ENCODE data around the gene CHRM5.

Gene CHRM5

GRCh38 chr15:34085746-34086145 lies 117.4 kb downstream of the CHRM5 start:
- H3K4me3 ChIP-seq (ENCODE audit: low read depth, low read length), result no peak overlapping the region
- H3K9me3 ChIP-seq (ENCODE audit: control insufficient read depth, low read length), result no peaks in the 10 kb centered on the region
- no peaks in the 10 kb centered on the region for H3K27me3 ChIP-seq (ENCODE audit: control insufficient read depth, insufficient read depth, low read length)
- TF ChIP-seq CTCF (IDR thresholded peaks at IDR 0.05), result no peak
- H2AFZ ChIP-seq, result no peak overlapping the region
- H3K79me2 ChIP-seq, result no peaks in the 10 kb centered on the region
- no peak overlapping the region for H3K4me2 ChIP-seq (ENCODE audit: low read length)
- H3K9ac ChIP-seq, result no peak overlapping the region
- no peaks in the 10 kb centered on the region for H3K4me1 ChIP-seq
- no peak overlapping the region for H3K27ac ChIP-seq
- no peaks in the 10 kb centered on the region for H3K36me3 ChIP-seq (ENCODE audit: control insufficient read depth, insufficient read depth, low read length)

GRCh38 chr15:34099914-34100313 lies 131.6 kb downstream of the CHRM5 start:
- TF ChIP-seq CTCF (IDR thresholded peaks at IDR 0.05), result no peak
- Histone ChIP-seq H3K4me1 (peaks cover 4% of the 10 kb centered on the region), H3K27ac (no peak overlapping the region), H3K4me2 (ENCODE audit: low read length) (no peak overlapping the region), H3K9me3 (ENCODE audit: control insufficient read depth, low read length) (no peaks in the 10 kb centered on the region), H3K9ac (no peak overlapping the region), H3K79me2 (peaks cover 12% of the 10 kb centered on the region), H3K27me3 (ENCODE audit: control insufficient read depth, insufficient read depth, low read length) (no peaks in the 10 kb centered on the region), H3K4me3 (ENCODE audit: low read depth, low read length) (no peak overlapping the region), H3K36me3 (ENCODE audit: control insufficient read depth, insufficient read depth, low read length) (no peaks in the 10 kb centered on the region), H2AFZ (no peak overlapping the region)

- Histone ChIP-seq H3K27ac (peak within 1 kb of the TSS; percentile 82), H3K79me2 (peaks cover 12% of the 10 kb centered on the region), H3K4me2 (ENCODE audit: low read length) (peak within 1 kb of the TSS; percentile 87), H3K9me3 (ENCODE audit: control insufficient read depth, low read length) (no peaks in the 10 kb centered on the region), H3K4me3 (ENCODE audit: low read depth, low read length) (peak within 1 kb of the TSS; percentile 84), H3K27me3 (ENCODE audit: control insufficient read depth, insufficient read depth, low read length) (no peaks in the 10 kb centered on the region), H2AFZ (peak within 1 kb of the TSS; percentile 89), H3K9ac (peak within 1 kb of the TSS; percentile 37), H3K4me1 (peaks cover 4% of the 10 kb centered on the region), H3K36me3 (ENCODE audit: control insufficient read depth, insufficient read depth, low read length) (no peaks in the 10 kb centered on the region)
- no peak for TF ChIP-seq CTCF (IDR thresholded peaks at IDR 0.05)
Observed at GRCh38 chr15:34101366-34102174, 133.3 kb downstream of the CHRM5 start, which contains the start of the genes EMC7 and PGBD4. Gene EMC7 (minus strand): TSS chr15:34101862. CDS start chr15:34101839, 23 bp downstream. Gene PGBD4 (plus strand): TSS chr15:34102083. CDS start chr15:34102532, 449 bp downstream.

GRCh38 chr15:34102175-34102925 lies 134.1 kb downstream of the CHRM5 start:
- peaks cover 12% of the 10 kb centered on the region for H3K79me2 ChIP-seq
- no peak for TF ChIP-seq CTCF (IDR thresholded peaks at IDR 0.05)
- H3K27me3 ChIP-seq (ENCODE audit: control insufficient read depth, insufficient read depth, low read length), result no peaks in the 10 kb centered on the region
- no peak overlapping the region for H3K9ac ChIP-seq
- H3K27ac ChIP-seq, result peak overlapping the region; percentile 82
- H3K36me3 ChIP-seq (ENCODE audit: control insufficient read depth, insufficient read depth, low read length), result no peaks in the 10 kb centered on the region
- H3K4me1 ChIP-seq, result peaks cover 4% of the 10 kb centered on the region
- H2AFZ ChIP-seq, result peak overlapping the region; percentile 89
- H3K4me2 ChIP-seq (ENCODE audit: low read length), result peak overlapping the region; percentile 72
- peak overlapping the region; percentile 84 for H3K4me3 ChIP-seq (ENCODE audit: low read depth, low read length)
- no peaks in the 10 kb centered on the region for H3K9me3 ChIP-seq (ENCODE audit: control insufficient read depth, low read length)

Data from parathyroid adenoma (tissue), 2 donors.